HL-60 (cell line): Measurements from ENCODE around the gene ITIH1.

Experiments used
- CTCF ChIP-seq: IDR thresholded peaks from one replicate; pipeline ENCODE4 v1.5.1; 2011; ENCODE audit warnings: low read length, control low read depth, inconsistent platforms; ENCODE audit not compliant: insufficient read depth
- GABPA ChIP-seq: IDR thresholded peaks from 2 replicates; pipeline ENCODE4 v1.6.1; 2012; ENCODE audit warnings: low read depth
- POLR2AphosphoS5 ChIP-seq: IDR thresholded peaks from 2 replicates; pipeline ENCODE4 v1.6.1; 2012; ENCODE audit warnings: low read depth

GRCh38 chr3:52754373-52754772 is 23.0 kb upstream of the ITIH1 start:
- TF ChIP-seq CTCF (no peak), POLR2AphosphoS5 (no peak), GABPA (no peak)
